ENCODE results near the gene UQCC3.
"Not testable (repeated sequence)": the region's sequence is repeated elsewhere in the genome, so short reads cannot be mapped to it uniquely, and the experiment has no call there.

The UQCC3 gene

GRCh38 chr11:62665599-62666258, 5.7 kb upstream of the UQCC3 start:
- DNase-seq (ENCODE audit: low read depth, low spot score) = no peak
- no CpG with 5 or more reads among the region's 39 CpGs for WGBS (ENCODE audit: insufficient coverage, insufficient read length)
- Histone ChIP-seq H3K4me3 (ENCODE audit: low read length) (peak overlapping the region; percentile 81), H3K27ac (ENCODE audit: low read length) (no peak overlapping the region), H3K36me3 (ENCODE audit: control insufficient read depth, insufficient read depth, low read length) (peaks cover 4% of the 10 kb centered on the region; the same call in 1 of the 2 replicates), H3K27me3 (ENCODE audit: control insufficient read depth, insufficient read depth, low read length) (no peaks in the 10 kb centered on the region), H3K9me3 (ENCODE audit: control insufficient read depth, insufficient read depth, low read length) (no peaks in the 10 kb centered on the region), H3K4me1 (ENCODE audit: control insufficient read depth, insufficient read depth, low read length) (peaks cover 2% of the 10 kb centered on the region; the same call in 1 of the 2 replicates)

GRCh38 chr11:62666259-62666926, 5.1 kb upstream of the UQCC3 start:
- DNase-seq (ENCODE audit: low read depth, low spot score) = no peak
- no peaks in the 10 kb centered on the region for H3K27me3 ChIP-seq (ENCODE audit: control insufficient read depth, insufficient read depth, low read length)
- peak overlapping the region; percentile 81; the same call in 1 of the 2 replicates for H3K4me3 ChIP-seq (ENCODE audit: low read length)
- peaks cover 2% of the 10 kb centered on the region; the same call in 1 of the 2 replicates for H3K4me1 ChIP-seq (ENCODE audit: control insufficient read depth, insufficient read depth, low read length)
- no CpG with 5 or more reads among the region's 16 CpGs for WGBS (ENCODE audit: insufficient coverage, insufficient read length)
- no peaks in the 10 kb centered on the region for H3K9me3 ChIP-seq (ENCODE audit: control insufficient read depth, insufficient read depth, low read length)
- H3K36me3 ChIP-seq (ENCODE audit: control insufficient read depth, insufficient read depth, low read length) = peaks cover 4% of the 10 kb centered on the region; the same call in 1 of the 2 replicates
- H3K27ac ChIP-seq (ENCODE audit: low read length) = no peak overlapping the region

GRCh38 chr11:62667460-62667859, 4.0 kb upstream of the UQCC3 start:
- no peaks in the 10 kb centered on the region for H3K27me3 ChIP-seq (ENCODE audit: control insufficient read depth, insufficient read depth, low read length)
- no peak overlapping the region for H3K27ac ChIP-seq (ENCODE audit: low read length)
- H3K9me3 ChIP-seq (ENCODE audit: control insufficient read depth, insufficient read depth, low read length) = no peaks in the 10 kb centered on the region
- no peak for DNase-seq (ENCODE audit: low read depth, low spot score)
- H3K4me1 ChIP-seq (ENCODE audit: control insufficient read depth, insufficient read depth, low read length) = peaks cover 2% of the 10 kb centered on the region; the same call in 1 of the 2 replicates
- no peak overlapping the region for H3K4me3 ChIP-seq (ENCODE audit: low read length)
- no CpG with 5 or more reads among the region's 2 CpGs for WGBS (ENCODE audit: insufficient coverage, insufficient read length)
- H3K36me3 ChIP-seq (ENCODE audit: control insufficient read depth, insufficient read depth, low read length) = peaks cover 8% of the 10 kb centered on the region

GRCh38 chr11:62669420-62670161, 1.9 kb upstream of the UQCC3 start:
- no peak overlapping the region for H3K27ac ChIP-seq (ENCODE audit: low read length)

GRCh38 chr11:62671236-62671607, 251 bp upstream of the UQCC3 start:
- Histone ChIP-seq H3K9me3 (ENCODE audit: control insufficient read depth, insufficient read depth, low read length) (no peaks in the 10 kb centered on the region), H3K27ac (ENCODE audit: low read length) (no peak overlapping the region), H3K4me1 (ENCODE audit: control insufficient read depth, insufficient read depth, low read length) (peaks cover 2% of the 10 kb centered on the region; the same call in 1 of the 2 replicates), H3K4me3 (ENCODE audit: low read length) (peak overlapping the region; percentile 93; the same call in 1 of the 2 replicates), H3K27me3 (ENCODE audit: control insufficient read depth, insufficient read depth, low read length) (no peaks in the 10 kb centered on the region), H3K36me3 (ENCODE audit: control insufficient read depth, insufficient read depth, low read length) (peaks cover 4% of the 10 kb centered on the region)
- no peak for DNase-seq (ENCODE audit: low read depth, low spot score)
- WGBS (ENCODE audit: insufficient coverage, insufficient read length) = no CpG with 5 or more reads among the region's 17 CpGs

More at GRCh38 chr11:62669420-62670161, 1.9 kb upstream of the UQCC3 start:
- Histone ChIP-seq H3K4me3 (ENCODE audit: low read length) (no peak overlapping the region), H3K36me3 (ENCODE audit: control insufficient read depth, insufficient read depth, low read length) (peaks cover 4% of the 10 kb centered on the region), H3K27me3 (ENCODE audit: control insufficient read depth, insufficient read depth, low read length) (no peaks in the 10 kb centered on the region), H3K9me3 (ENCODE audit: control insufficient read depth, insufficient read depth, low read length) (no peaks in the 10 kb centered on the region), H3K4me1 (ENCODE audit: control insufficient read depth, insufficient read depth, low read length) (peaks cover 2% of the 10 kb centered on the region; the same call in 1 of the 2 replicates)
- WGBS (ENCODE audit: insufficient coverage, insufficient read length) = no CpG with 5 or more reads among the region's 4 CpGs
- DNase-seq (ENCODE audit: low read depth, low spot score) = no peak

GRCh38 chr11:62673196-62673525, 1.7 kb downstream of the UQCC3 start:
- no CpG with 5 or more reads among the region's 2 CpGs for WGBS (ENCODE audit: insufficient coverage, insufficient read length)
- no peak overlapping the region for H3K27ac ChIP-seq (ENCODE audit: low read length)
- peaks cover 8% of the 10 kb centered on the region for H3K36me3 ChIP-seq (ENCODE audit: control insufficient read depth, insufficient read depth, low read length)

GRCh38 chr11:62675415-62675814, 3.9 kb downstream of the UQCC3 start:
- H3K27ac ChIP-seq (ENCODE audit: low read length); H3K36me3 ChIP-seq (ENCODE audit: control insufficient read depth, insufficient read depth, low read length); DNase-seq (ENCODE audit: low read depth, low spot score); H3K27me3 ChIP-seq (ENCODE audit: control insufficient read depth, insufficient read depth, low read length); H3K4me3 ChIP-seq (ENCODE audit: low read length); H3K9me3 ChIP-seq (ENCODE audit: control insufficient read depth, insufficient read depth, low read length); H3K4me1 ChIP-seq (ENCODE audit: control insufficient read depth, insufficient read depth, low read length): not testable (repeated sequence)
- WGBS (ENCODE audit: insufficient coverage, insufficient read length) = no CpG with 5 or more reads among the region's 10 CpGs

More at GRCh38 chr11:62673196-62673525, 1.7 kb downstream of the UQCC3 start:
- Histone ChIP-seq H3K4me3 (ENCODE audit: low read length) (no peak overlapping the region), H3K9me3 (ENCODE audit: control insufficient read depth, insufficient read depth, low read length) (no peaks in the 10 kb centered on the region), H3K4me1 (ENCODE audit: control insufficient read depth, insufficient read depth, low read length) (no peaks in the 10 kb centered on the region), H3K27me3 (ENCODE audit: control insufficient read depth, insufficient read depth, low read length) (no peaks in the 10 kb centered on the region)
- DNase-seq (ENCODE audit: low read depth, low spot score) = no peak

- Histone ChIP-seq H3K9me3 (ENCODE audit: control insufficient read depth, insufficient read depth, low read length) (no peaks in the 10 kb centered on the region), H3K36me3 (ENCODE audit: control insufficient read depth, insufficient read depth, low read length) (peaks cover 8% of the 10 kb centered on the region), H3K4me3 (ENCODE audit: low read length) (no peak overlapping the region), H3K27ac (ENCODE audit: low read length) (no peak overlapping the region), H3K27me3 (ENCODE audit: control insufficient read depth, insufficient read depth, low read length) (no peaks in the 10 kb centered on the region), H3K4me1 (ENCODE audit: control insufficient read depth, insufficient read depth, low read length) (no peaks in the 10 kb centered on the region)
- no CpG with 5 or more reads among the region's 6 CpGs for WGBS (ENCODE audit: insufficient coverage, insufficient read length)
- no peak for DNase-seq (ENCODE audit: low read depth, low spot score)
These were observed 5.2 kb downstream of the UQCC3 start for GRCh38 chr11:62676698-62677097.

GRCh38 chr11:62677156-62677555, 5.7 kb downstream of the UQCC3 start:
- DNase-seq (ENCODE audit: low read depth, low spot score) = no peak
- Histone ChIP-seq H3K9me3 (ENCODE audit: control insufficient read depth, insufficient read depth, low read length) (no peaks in the 10 kb centered on the region), H3K4me3 (ENCODE audit: low read length) (no peak overlapping the region), H3K27me3 (ENCODE audit: control insufficient read depth, insufficient read depth, low read length) (no peaks in the 10 kb centered on the region), H3K27ac (ENCODE audit: low read length) (no peak overlapping the region), H3K4me1 (ENCODE audit: control insufficient read depth, insufficient read depth, low read length) (no peaks in the 10 kb centered on the region), H3K36me3 (ENCODE audit: control insufficient read depth, insufficient read depth, low read length) (peaks cover 4% of the 10 kb centered on the region; the same call in 1 of the 2 replicates)
- no CpG with 5 or more reads among the region's 6 CpGs for WGBS (ENCODE audit: insufficient coverage, insufficient read length)

- no peaks in the 10 kb centered on the region for H3K27me3 ChIP-seq (ENCODE audit: control insufficient read depth, insufficient read depth, low read length)
- no peak overlapping the region for H3K27ac ChIP-seq (ENCODE audit: low read length)
- no peaks in the 10 kb centered on the region for H3K9me3 ChIP-seq (ENCODE audit: control insufficient read depth, insufficient read depth, low read length)
- H3K36me3 ChIP-seq (ENCODE audit: control insufficient read depth, insufficient read depth, low read length) = peaks cover 4% of the 10 kb centered on the region; the same call in 1 of the 2 replicates
- no CpG with 5 or more reads among the region's 15 CpGs for WGBS (ENCODE audit: insufficient coverage, insufficient read length)
- H3K4me3 ChIP-seq (ENCODE audit: low read length) = no peak overlapping the region
- no peaks in the 10 kb centered on the region for H3K4me1 ChIP-seq (ENCODE audit: control insufficient read depth, insufficient read depth, low read length)
- no peak for DNase-seq (ENCODE audit: low read depth, low spot score)
These were observed 6.2 kb downstream of the UQCC3 start for GRCh38 chr11:62677714-62678113.

All from iPS DF 6.9 (cell line).